ACC112 (cell line): ENCODE measurements around the gene KIF22.
"Not testable (repeated sequence)": the region's sequence is repeated elsewhere in the genome, so short reads cannot be mapped to it uniquely, and the experiment has no call there.

Experiments used
- H2AFZ ChIP-seq: fragments of 200-600 bp; sonication (generic); one replicate; pipeline ENCODE4 v1.6.0; 2017; ENCODE audit warnings: antibody characterized with exemption, low read length; ENCODE audit not compliant: unreplicated experiment
- H3K27ac ChIP-seq: fragments of 200-600 bp; sonication (generic); 2 replicates; pipeline ENCODE4 v1.5.1; 2014; ENCODE audit warnings: low read depth, mild to moderate bottlenecking, antibody characterized with exemption, low read length, moderate library complexity
- H3K27me3 ChIP-seq: fragments of 200-600 bp; sonication (generic); 2 replicates; pipeline ENCODE4 v1.6.1; 2014; ENCODE audit warnings: mild to moderate bottlenecking, antibody characterized with exemption, low read length, moderate library complexity, mixed read lengths; ENCODE audit not compliant: insufficient read depth
- H3K36me3 ChIP-seq: fragments of 200-600 bp; sonication (generic); 2 replicates; pipeline ENCODE4 v1.6.1; 2016; ENCODE audit warnings: mild to moderate bottlenecking, antibody characterized with exemption, low read length, moderate library complexity, mixed read lengths; ENCODE audit not compliant: insufficient read depth
- H3K4me1 ChIP-seq: fragments of 200-600 bp; sonication (generic); one replicate; pipeline ENCODE4 v1.6.1; 2016; ENCODE audit warnings: low read length, mixed read lengths; ENCODE audit not compliant: insufficient read depth, unreplicated experiment, control insufficient read depth
- H3K4me3 ChIP-seq: fragments of 200-600 bp; sonication (generic); 2 replicates; pipeline ENCODE4 v1.5.1; 2014; ENCODE audit warnings: mild to moderate bottlenecking, low read depth, low read length
- H3K79me2 ChIP-seq: fragments of 200-600 bp; sonication (generic); one replicate; pipeline ENCODE4 v1.6.0; 2016; ENCODE audit warnings: low read length; ENCODE audit not compliant: control insufficient read depth, unreplicated experiment, insufficient read depth

KIF22 gene

DNA sequence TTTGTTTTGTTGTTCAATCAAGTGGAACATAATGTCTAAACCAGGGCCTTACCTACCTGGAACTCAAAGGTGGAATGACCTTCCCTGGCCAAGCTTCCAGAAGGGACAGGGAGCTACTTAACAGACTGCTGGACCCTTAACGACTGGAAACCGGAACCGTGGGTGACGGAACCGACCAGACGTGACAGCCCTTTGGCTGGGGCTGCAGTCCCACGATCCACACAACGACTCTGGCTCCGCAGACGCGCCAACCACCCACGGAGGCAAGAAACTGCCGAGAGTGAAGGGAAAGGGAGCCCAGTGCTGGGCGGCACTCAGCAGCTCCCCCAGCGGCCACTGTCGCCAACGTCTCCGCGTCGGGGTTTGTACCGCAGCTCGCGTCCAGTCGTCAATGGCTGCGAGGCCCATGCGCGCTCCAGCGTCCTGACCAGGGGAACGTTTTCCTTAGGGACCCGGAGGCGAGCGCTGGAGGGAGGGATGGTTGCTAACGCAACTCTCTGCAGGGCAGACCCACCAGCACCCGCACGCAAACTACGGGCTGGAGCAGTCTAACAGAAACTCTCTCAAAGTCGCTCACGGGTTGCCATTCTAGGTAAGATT is 5.5 kb upstream of the KIF22 start:
- Histone ChIP-seq H2AFZ (peak overlapping the region; percentile 90), H3K36me3 (no peaks in the 10 kb centered on the region), H3K27ac (no peak overlapping the region), H3K4me3 (peak overlapping the region; percentile 66), H3K79me2 (no peaks in the 10 kb centered on the region), H3K4me1 (peaks cover 13% of the 10 kb centered on the region), H3K27me3 (peaks cover 21% of the 10 kb centered on the region)

DNA sequence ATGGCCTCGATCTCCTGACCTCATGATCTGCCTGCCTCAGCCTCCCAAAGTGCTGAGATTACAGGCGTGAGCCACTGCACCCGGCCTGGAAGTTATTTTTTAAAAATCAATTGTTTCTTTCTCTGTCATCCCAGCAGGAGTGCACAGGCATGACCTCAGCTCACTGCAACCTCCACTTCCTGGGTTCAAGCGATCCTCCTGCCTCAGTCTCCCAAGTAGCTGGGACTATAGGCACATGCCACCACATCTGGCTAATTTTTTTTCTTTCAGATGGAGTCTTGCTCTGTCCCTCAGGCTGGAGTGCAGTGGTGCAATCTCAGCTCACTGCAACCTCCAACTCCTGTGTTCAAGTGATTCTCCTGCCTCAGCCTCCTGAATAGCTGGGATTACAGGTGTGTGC is 3.4 kb upstream of the KIF22 start:
- H3K4me1 ChIP-seq = peaks cover 21% of the 10 kb centered on the region
- H3K4me3 ChIP-seq, H3K27ac ChIP-seq, H3K27me3 ChIP-seq, H2AFZ ChIP-seq, H3K36me3 ChIP-seq: not testable (repeated sequence)
- H3K79me2 ChIP-seq = peaks cover 17% of the 10 kb centered on the region

DNA sequence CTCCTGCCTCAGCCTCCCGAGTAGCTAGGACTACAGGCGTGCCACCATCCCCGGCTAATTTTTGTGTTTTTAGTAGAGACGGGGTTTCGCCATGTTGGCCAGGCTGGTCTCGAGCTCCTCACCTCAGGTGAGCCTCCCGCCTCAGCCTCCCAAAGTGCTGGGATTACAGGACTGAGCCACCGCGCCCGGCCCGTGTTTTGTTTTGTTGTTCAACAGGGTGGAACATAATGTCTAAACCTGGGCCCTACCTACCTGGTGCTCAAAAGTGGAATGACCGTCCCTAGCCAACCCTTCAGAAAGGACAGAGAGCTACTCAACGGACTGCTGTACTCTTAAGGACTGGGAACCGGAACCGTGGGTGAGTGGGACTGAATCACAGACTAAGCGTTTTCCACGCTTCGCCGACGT is 772 bp upstream of the KIF22 start:
- Histone ChIP-seq H3K27ac (no peak overlapping the region; the same call in 1 of the 2 replicates), H3K36me3 (no peaks in the 10 kb centered on the region), H3K79me2 (peaks cover 43% of the 10 kb centered on the region), H3K4me3 (peak overlapping the region; percentile 97), H3K27me3 (no peaks in the 10 kb centered on the region), H3K4me1 (peaks cover 24% of the 10 kb centered on the region), H2AFZ (peak overlapping the region; percentile 92)

DNA sequence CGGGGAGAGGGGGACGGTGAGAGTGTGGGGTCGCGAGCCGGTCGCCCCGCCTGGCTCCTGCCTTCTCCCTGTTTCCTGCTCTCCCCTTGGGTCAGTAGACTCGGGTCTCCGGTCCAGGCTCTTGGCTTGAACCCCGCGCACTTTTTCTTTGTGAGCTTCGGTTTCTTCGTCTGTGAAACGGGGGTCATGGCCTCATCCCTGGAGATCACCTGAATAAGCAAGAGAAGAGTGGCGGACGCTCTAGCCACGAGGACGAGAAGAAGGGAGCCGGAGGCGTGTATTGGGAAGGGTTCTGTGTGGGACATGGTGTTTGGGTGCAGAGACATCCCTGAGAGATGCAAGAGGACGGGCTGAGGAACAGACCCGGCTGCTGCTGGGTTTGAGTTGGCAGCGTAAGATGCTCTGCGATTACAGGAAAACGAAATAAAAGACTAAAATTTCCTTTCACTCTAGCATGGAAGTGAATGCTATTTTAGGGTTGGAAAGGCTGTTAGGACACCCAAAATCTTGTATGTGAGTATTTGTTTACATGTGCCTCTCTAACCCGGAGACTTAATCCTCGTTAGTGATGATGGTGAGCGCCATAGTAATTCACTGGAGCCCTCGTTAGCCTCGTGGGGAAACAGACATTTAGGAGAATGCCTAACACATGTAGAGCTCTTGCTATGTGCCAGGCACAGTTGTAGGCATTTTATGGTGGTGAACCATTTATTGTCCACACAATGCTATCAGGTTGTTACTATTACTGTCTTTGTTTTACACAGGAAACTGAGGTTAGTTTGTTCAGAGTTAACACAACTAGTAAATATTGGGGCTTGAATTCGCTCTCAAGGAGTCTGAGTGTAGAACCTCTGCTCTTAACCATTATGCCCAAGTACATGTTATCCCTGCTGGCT is 646 bp downstream of the KIF22 start:
- H3K79me2 ChIP-seq = peaks cover 55% of the 10 kb centered on the region
- H3K27ac ChIP-seq = peak overlapping the region; percentile 10; the same call in 1 of the 2 replicates
- no peaks in the 10 kb centered on the region for H3K27me3 ChIP-seq
- peaks cover 18% of the 10 kb centered on the region for H3K4me1 ChIP-seq
- H3K36me3 ChIP-seq = no peaks in the 10 kb centered on the region
- H3K4me3 ChIP-seq = peak overlapping the region; percentile 97
- peak overlapping the region; percentile 33 for H2AFZ ChIP-seq

GRCh38 chr16:29791845-29792807 is 1.6 kb downstream of the KIF22 start:
- Histone ChIP-seq H3K4me1 (peaks cover 18% of the 10 kb centered on the region), H3K36me3 (no peaks in the 10 kb centered on the region)

DNA sequence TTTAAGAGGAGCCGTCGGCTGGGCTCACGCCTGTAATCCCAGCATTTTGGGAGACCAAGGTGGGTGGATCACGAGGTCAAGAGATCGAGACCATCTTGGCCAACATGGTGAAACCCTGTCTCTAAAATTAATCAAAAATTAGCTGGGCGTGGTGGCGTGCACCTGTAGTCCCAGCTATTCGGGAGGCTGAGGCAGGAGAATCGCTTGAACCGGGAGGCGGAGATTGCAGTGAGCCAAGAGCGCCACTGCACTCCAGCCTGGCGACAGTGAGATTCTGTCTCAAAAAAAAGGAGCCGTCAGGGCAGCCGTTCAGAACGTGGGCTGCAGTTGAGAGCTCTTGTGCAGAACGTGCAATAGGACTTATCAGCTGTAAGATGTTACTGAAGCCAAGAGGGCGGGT is 2.6 kb downstream of the KIF22 start:
- not testable (repeated sequence) for H2AFZ ChIP-seq, H3K36me3 ChIP-seq, H3K4me3 ChIP-seq, H3K27me3 ChIP-seq, H3K27ac ChIP-seq
- peaks cover 59% of the 10 kb centered on the region for H3K79me2 ChIP-seq
- peaks cover 18% of the 10 kb centered on the region for H3K4me1 ChIP-seq

More at GRCh38 chr16:29791845-29792807, 1.6 kb downstream of the KIF22 start:
- H3K79me2 ChIP-seq = peaks cover 59% of the 10 kb centered on the region
- peak overlapping the region; percentile 97 for H3K4me3 ChIP-seq
- H3K27ac ChIP-seq = no peak overlapping the region
- no peak overlapping the region for H2AFZ ChIP-seq
- H3K27me3 ChIP-seq = no peaks in the 10 kb centered on the region

DNA sequence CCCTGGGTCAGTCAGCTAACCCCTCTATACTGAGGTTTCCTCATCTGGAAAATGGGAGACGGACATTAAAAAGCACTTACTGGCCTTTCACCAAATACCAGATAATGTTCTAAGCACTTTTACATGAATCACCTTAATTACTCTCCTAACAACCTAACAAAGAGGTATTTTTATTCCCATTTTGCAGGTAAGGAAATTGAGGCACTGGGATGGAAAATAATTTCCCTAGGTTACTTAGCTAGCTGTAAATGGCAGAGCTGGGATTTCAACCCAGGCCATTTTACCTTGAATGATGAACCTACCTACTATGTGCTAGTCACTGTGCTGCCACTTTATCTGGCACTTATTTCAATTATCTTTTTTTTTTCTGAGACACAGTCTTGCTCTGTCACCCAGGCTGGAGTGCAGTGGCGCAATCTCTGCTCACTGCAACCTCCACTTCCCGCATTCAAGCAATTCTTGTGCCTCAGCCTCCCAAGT is 3.7 kb downstream of the KIF22 start:
- H3K79me2 ChIP-seq = peaks cover 59% of the 10 kb centered on the region
- H3K4me3 ChIP-seq = no peak overlapping the region
- peaks cover 18% of the 10 kb centered on the region for H3K4me1 ChIP-seq
- H3K36me3 ChIP-seq = peaks cover 7% of the 10 kb centered on the region; the same call in 1 of the 2 replicates
- no peak overlapping the region for H3K27ac ChIP-seq
- no peak overlapping the region for H2AFZ ChIP-seq
- no peaks in the 10 kb centered on the region for H3K27me3 ChIP-seq

GRCh38 chr16:29802416-29802935 is 11.9 kb downstream of the KIF22 start:
- Histone ChIP-seq H3K36me3 (peaks cover 18% of the 10 kb centered on the region; the same call in 1 of the 2 replicates), H3K27me3 (no peaks in the 10 kb centered on the region), H3K79me2 (no peaks in the 10 kb centered on the region), H2AFZ (no peak overlapping the region), H3K27ac (no peak overlapping the region), H3K4me1 (peaks cover 11% of the 10 kb centered on the region), H3K4me3 (no peak overlapping the region)

DNA sequence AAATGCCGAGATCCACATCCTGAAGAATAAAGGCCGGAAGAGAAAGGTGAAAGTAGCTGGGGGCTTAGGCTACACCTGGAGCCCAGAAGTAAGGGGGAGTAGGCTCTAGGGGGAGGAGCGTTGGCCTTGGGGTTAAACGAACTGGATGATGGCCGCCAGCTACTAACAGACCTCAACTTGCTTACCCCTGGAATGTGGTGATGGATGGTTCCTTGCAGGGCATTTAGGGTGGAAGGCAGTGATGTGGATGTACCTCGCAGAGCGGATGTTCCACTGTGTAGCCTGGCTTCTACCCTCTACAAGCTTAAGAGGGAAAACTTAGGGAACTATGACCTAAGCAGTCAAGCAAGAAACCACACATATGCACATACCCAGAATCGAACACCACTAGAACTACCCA is 13.5 kb downstream of the KIF22 start:
- H3K79me2 ChIP-seq = peaks cover 10% of the 10 kb centered on the region
- no peaks in the 10 kb centered on the region for H3K27me3 ChIP-seq
- peak overlapping the region; percentile 81 for H3K27ac ChIP-seq
- peaks cover 19% of the 10 kb centered on the region for H3K4me1 ChIP-seq
- peak overlapping the region; percentile 86 for H3K4me3 ChIP-seq
- no peak overlapping the region for H2AFZ ChIP-seq
- peaks cover 20% of the 10 kb centered on the region; the same call in 1 of the 2 replicates for H3K36me3 ChIP-seq
